Stimulated activated CD4-positive, alpha-beta T cell treated with anti-CD3 and anti-CD28 coated beads, TNF-alpha, amount 100 ng/mL, for 48 hours (primary cell): ENCODE results near the gene CD101.

Source experiments
- DNase-seq, 3 donors: peaks; one replicate each; pipeline ENCODE4 v3.0.0-alpha.2; 2020; ENCODE audit warnings: low read depth in 3 of 3

CD101 gene

GRCh38 chr1:116986421-116987255 lies 14.9 kb upstream of the CD101 start:
- peak in 2 of 3 donors; percentile 15 to 36 for DNase-seq

- peak; percentile 37 to 63 (median 43) for DNase-seq
Observed at GRCh38 chr1:116987256-116987555, 14.4 kb upstream of the CD101 start.

GRCh38 chr1:116988248-116988647 lies 13.3 kb upstream of the CD101 start:
- no peak for DNase-seq

- no peak for DNase-seq
Observed at GRCh38 chr1:116988908-116989307, 12.7 kb upstream of the CD101 start.

GRCh38 chr1:116989835-116990234 lies 11.7 kb upstream of the CD101 start:
- no peak for DNase-seq

- no peak for DNase-seq
Observed at GRCh38 chr1:116990612-116991151, 10.9 kb upstream of the CD101 start.

- no peak for DNase-seq
Observed at GRCh38 chr1:116991171-116991845, 10.3 kb upstream of the CD101 start.

GRCh38 chr1:116991918-116992317 lies 9.6 kb upstream of the CD101 start:
- DNase-seq = no peak

GRCh38 chr1:116993286-116993685 lies 8.3 kb upstream of the CD101 start:
- no peak for DNase-seq

GRCh38 chr1:116994411-116994810 lies 7.1 kb upstream of the CD101 start:
- DNase-seq = no peak

GRCh38 chr1:116997066-116997465 lies 4.5 kb upstream of the CD101 start:
- no peak for DNase-seq

- DNase-seq = no peak
Observed at GRCh38 chr1:116997636-116998035, 3.9 kb upstream of the CD101 start.

GRCh38 chr1:116999596-116999995 lies 2.0 kb upstream of the CD101 start:
- no peak for DNase-seq

- no peak for DNase-seq
Observed at GRCh38 chr1:117000142-117000541, 1.4 kb upstream of the CD101 start.

GRCh38 chr1:117003223-117003875 lies 1.8 kb downstream of the CD101 start:
- no peak for DNase-seq

GRCh38 chr1:117007719-117008013 lies 6.1 kb downstream of the CD101 start:
- no peak for DNase-seq

GRCh38 chr1:117008656-117009055 lies 7.1 kb downstream of the CD101 start:
- no peak for DNase-seq

- no peak for DNase-seq
Observed at GRCh38 chr1:117009132-117009531, 7.6 kb downstream of the CD101 start.

GRCh38 chr1:117010310-117010969 lies 8.9 kb downstream of the CD101 start:
- DNase-seq = no peak

GRCh38 chr1:117011334-117011733 lies 9.8 kb downstream of the CD101 start:
- DNase-seq = no peak

- no peak for DNase-seq
Observed at GRCh38 chr1:117013309-117013858, 11.8 kb downstream of the CD101 start.

- no peak for DNase-seq
Observed at GRCh38 chr1:117014209-117014608, 12.6 kb downstream of the CD101 start.
